ENCODE measurements around the gene CDK19.

Gene CDK19

GRCh38 chr6:110596354-110596753, 218.9 kb downstream of the CDK19 start:
- no peak overlapping the region for H3K4me3 ChIP-seq (ENCODE audit: control insufficient read depth, low read depth, low read length)
- no peak for TF ChIP-seq CTCF (IDR thresholded peaks at IDR 0.05; ENCODE audit: control insufficient read depth, insufficient read depth, low read depth, low read length, missing control alignments)
- no peak for DNase-seq (ENCODE audit: low read depth)

GRCh38 chr6:110595112-110595511, 220.2 kb downstream of the CDK19 start:
- no peak overlapping the region for H3K4me3 ChIP-seq (ENCODE audit: control insufficient read depth, low read depth, low read length)
- no peak for TF ChIP-seq CTCF (IDR thresholded peaks at IDR 0.05; ENCODE audit: control insufficient read depth, insufficient read depth, low read depth, low read length, missing control alignments)
- DNase-seq (ENCODE audit: low read depth), result no peak

- H3K4me3 ChIP-seq (ENCODE audit: control insufficient read depth, low read depth, low read length), result no peak overlapping the region
- no peak for DNase-seq (ENCODE audit: low read depth)
- no peak for TF ChIP-seq CTCF (IDR thresholded peaks at IDR 0.05; ENCODE audit: control insufficient read depth, insufficient read depth, low read depth, low read length, missing control alignments)
These were observed 221.6 kb downstream of the CDK19 start for GRCh38 chr6:110593637-110594036.

- H3K4me3 ChIP-seq (ENCODE audit: control insufficient read depth, low read depth, low read length), result no peak overlapping the region
- no peak for TF ChIP-seq CTCF (IDR thresholded peaks at IDR 0.05; ENCODE audit: control insufficient read depth, insufficient read depth, low read depth, low read length, missing control alignments)
- no peak for DNase-seq (ENCODE audit: low read depth)
These were observed 222.5 kb downstream of the CDK19 start for GRCh38 chr6:110592765-110593164.

GRCh38 chr6:110590821-110591351, 224.4 kb downstream of the CDK19 start:
- no peak overlapping the region for H3K4me3 ChIP-seq (ENCODE audit: control insufficient read depth, low read depth, low read length)
- TF ChIP-seq CTCF (IDR thresholded peaks at IDR 0.05; ENCODE audit: control insufficient read depth, insufficient read depth, low read depth, low read length, missing control alignments), result no peak
- DNase-seq (ENCODE audit: low read depth), result no peak

GRCh38 chr6:110589865-110590513, 225.3 kb downstream of the CDK19 start:
- no peak for DNase-seq (ENCODE audit: low read depth)
- no peak for TF ChIP-seq CTCF (IDR thresholded peaks at IDR 0.05; ENCODE audit: control insufficient read depth, insufficient read depth, low read depth, low read length, missing control alignments)
- no peak overlapping the region for H3K4me3 ChIP-seq (ENCODE audit: control insufficient read depth, low read depth, low read length)
